ENCODE measurements around the gene CEP83.
"Not testable (repeated sequence)": the region's sequence is repeated elsewhere in the genome, so short reads cannot be mapped to it uniquely, and the experiment has no call there.

Gene CEP83

DNA sequence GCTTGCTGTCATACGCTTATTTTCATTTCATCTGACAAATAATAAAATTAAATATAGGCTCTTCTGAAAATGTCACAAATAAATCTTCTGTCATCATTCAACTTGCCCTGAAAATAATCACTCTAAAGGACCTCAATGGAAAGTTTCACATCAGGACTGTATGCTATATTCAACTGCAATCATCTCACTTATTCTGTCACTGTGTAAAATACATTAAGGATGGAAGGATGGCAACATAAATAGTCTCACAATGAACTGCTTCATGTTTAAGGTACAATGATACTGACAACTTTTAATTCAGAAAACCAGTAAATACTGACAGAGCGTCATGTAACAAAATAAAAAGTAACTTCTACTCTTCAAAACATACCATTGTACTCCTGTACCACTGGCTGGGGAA is 82.1 kb downstream of the CEP83 start:
- DNase-seq, result no peak

DNA sequence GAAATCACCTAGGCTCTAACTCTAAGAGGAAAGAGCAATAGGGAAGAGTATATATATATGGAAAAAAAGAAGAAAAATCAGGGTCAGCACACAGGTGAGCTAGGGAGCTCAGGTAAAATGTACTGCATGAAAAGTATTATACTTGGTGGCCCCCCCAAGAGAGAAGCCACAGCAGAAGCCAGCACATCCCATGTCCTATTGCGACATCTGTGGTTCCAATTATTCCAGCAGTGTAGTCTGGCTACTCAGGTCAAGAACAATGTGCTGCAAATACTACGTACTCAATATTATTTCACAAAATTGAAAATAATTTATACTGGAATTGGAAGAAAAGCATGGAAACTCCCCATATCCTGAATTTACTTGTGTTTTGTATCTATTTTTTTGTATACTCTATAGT is 85.5 kb downstream of the CEP83 start:
- DNase-seq, result no peak

DNA sequence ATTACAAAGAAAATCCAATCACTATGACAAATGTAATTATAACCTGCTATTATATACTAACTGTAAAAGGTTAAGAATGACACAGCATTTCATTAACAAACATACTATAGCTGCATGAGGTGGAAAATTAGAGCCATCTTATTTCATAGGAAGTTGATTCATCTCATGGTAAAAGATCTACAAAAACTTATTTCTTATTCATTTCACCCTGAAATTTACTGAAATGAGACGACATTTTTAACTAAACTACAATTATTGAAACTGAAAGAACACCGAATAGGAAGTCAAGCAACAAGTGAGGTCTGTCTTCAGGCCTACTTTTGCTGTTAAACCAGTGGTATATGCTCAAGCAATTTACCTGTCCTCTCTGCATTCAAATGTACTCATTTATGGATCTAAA is 87.2 kb downstream of the CEP83 start:
- no peak for DNase-seq

DNA sequence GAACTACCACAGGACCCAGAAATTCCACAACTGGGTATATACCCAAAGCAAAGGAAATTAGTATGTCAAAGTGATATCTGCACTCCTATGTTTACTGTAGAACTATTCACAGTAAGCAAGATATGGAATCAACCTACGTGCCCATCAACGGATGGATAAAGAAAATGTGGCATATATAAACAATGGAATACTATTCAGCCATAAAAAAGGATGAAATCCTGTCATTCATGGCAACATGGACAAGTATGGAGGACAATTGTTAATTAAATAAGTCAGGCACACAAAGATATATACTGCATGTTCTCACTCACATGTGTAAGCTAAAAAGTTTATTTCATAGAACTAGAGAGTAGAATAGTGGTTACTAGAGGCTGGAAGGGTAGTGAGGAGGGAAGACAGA is 97.0 kb downstream of the CEP83 start:
- no peak for DNase-seq

DNA sequence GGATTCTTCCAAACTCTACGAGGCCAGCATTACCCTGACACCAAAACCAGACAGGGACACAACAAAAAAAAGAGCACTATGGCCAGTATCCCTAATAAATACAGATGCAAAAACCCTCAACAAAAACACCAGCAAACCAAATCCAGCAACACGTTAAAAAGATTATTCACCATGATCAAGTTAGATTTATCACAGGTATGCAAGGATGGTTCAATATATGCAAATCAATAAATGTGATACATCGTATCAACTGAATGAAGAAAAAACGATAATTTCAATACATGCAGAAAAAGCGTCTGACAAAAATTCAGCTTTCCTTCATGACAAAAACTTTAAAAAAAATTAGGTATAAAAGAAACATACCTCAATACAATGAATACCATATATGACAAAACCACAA is 99.9 kb downstream of the CEP83 start:
- no peak for DNase-seq

DNA sequence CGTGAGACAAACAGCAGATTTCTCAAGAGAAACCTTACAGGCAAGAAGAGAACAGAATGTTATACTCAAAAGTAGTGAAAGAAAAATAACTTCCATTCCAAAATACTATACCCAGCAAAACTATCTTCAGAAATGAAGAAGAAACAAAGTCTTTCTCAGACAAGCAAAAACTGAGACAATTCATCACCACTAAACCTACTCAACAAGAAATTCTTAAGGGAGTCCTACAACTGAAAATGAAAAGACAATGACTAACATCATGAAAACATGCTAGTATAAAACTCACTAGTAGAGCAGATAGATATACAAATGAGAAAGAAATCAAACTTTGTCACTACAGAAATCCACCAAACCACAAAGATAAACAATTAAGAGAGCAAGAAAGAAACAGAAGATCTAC is 106.5 kb downstream of the CEP83 start:
- DNase-seq, result no peak

DNA sequence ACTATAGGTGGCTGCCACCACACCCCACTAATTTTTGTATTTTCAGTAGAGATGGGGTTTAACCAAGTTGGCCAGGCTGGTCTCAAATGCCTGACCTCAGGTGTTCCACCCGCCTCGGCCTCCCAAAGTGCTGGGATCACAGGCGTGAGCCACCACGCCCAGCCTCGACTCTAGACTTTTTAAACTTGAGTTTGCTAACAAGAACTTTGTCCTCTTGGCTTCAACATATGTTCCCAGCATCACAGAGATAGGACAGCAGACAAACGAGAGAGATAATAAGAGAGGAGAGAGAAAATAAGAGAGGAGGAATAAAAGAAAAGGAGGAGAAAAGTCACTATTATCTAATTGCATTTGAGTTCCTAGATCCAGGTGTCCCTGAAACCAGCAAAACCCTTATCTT is 119.1 kb downstream of the CEP83 start:
- no peak for DNase-seq

DNA sequence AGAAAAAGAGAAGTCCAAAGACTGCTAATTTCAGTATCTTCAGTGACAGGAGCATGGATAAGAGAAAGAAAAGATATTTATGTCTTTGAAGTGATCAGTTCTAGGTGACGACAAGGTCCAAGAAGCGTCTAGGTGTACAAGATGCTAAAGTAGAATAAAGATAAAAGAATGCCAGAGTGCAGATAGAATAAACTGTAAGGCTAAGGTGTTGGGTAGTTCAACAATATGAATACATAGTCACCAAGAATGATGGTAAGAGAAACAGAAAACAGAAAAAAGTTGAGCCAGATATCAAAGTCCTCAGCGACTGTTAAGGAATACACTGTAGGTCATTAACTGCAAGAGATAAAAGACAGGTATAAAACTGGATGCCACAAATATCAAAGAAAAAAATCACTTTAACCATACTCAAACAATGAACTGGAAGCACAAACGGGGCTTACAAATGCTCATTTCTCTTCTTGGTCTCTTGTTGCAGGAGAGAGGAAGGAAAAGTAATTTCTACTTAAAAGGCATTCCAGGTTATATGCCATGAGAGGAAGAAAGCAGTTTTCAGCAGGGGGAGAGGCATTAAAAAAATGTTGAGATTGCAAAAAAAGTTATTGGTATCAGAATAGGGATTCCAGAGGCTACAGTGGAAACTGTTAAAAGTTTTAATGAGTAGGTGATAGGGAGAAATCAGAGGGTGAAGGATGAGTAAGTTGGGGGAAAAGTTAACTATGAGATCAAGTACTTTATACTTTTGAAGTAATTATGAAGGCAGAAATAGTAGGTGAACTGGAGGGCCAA is 121.5 kb downstream of the CEP83 start:
- DNase-seq, result no peak

DNA sequence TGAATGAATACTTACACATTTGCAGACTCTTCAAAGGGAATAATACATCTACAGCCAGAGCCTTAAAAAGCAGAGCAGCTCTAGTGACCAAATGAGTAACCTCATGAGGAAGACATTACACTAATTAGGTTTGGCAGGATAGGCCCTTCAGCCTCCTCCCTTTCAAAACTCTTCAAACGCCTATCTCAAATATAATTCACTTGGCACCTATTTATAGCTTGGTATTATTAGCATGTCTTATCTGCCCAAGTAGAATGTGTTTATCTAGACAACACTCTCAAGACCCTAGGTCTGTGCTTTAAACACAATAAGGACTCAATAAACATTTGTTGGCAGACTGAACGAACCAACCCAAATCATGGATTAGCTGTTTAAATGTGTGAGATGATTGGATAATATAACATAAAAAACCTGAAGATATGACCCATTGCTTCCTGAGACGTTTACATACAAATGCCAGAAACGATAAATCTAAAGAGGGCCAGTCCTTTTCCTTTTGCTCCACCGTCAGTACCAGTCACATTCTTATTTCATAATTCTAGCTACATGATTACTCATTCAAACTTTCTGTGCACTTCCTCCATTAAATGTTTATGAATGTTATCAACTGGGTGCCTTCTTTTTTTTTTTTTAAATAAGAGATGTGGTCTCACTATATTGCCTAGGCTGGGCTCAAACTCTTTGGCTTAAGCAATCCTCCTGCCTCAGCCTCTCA is 123.3 kb downstream of the CEP83 start:
- DNase-seq, result peak; percentile 58

DNA sequence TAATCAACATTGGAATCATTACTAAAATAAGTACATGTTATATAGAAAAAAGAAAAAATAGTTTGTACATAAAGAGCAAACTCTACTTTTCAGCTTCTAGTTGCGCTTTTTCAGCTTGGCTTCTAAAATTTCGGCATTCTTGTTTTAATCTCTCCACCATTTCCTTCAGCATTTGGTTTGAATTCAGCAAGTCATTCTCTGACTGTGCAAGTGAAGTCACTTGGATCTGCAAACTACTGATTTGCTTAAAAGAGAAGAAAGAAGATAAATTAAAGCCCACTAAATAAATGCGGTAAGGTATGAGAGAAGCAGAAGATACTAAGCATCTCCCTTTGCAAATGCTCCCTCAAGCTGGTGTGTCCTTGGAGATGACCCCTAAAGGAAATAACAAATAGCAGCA is 126.3 kb downstream of the CEP83 start:
- DNase-seq, result no peak

DNA sequence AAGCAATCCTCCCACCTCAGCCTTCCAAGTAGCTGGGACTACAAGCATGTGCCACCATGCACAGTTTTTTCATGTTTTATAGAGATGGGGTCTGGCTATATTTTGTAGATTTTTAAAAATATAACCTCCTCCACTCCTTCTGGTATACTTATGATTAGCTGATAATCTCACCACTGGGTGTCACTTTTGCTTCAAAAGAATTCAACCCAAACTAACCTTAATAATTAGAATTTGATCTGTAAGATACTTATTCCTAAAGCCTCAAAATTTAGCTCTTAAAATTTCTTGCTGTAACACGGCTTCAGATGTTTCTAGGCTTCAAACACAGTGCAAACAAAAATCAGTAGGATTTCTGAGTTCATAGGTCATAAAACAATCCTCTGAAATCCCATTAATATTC is 130.3 kb downstream of the CEP83 start:
- no peak for DNase-seq

DNA sequence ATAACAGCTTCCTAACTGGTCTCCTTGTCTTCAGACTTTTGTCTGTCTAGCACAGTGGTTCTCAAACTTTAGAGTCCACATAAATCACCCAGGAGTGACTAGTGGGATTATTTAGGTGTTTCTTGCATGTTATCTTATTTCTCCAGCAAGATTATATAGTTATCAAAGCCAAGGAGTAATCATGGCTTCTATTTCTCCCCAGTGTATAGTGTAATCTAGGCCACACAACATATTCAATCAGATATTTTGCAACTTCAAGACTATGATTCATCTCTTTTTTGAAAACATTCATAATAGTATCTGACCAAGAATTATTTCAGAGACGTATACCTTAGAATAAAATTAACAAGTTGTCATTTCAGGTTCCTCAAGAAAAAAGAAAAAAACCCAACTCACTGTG is 131.9 kb downstream of the CEP83 start:
- DNase-seq, result no peak

DNA sequence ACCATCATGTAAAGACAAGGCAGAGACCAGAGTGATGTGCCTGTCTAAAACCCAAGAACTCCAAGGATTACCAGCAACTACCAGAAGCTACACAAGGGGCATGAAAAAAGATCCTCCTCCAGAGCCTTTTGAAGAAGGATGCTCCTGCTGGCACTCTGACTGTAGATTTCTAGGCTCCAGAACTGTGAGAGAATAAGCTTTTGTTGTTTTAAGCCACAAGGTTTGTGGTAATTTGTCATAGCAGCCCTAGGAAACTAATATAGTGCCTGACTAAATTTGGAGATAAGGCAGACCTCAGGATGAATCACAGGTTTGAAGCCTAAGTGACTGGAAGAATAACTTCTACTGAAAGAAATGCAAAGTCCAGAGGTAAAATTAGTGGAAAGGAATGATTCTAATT is 132.9 kb downstream of the CEP83 start:
- no peak for DNase-seq

DNA sequence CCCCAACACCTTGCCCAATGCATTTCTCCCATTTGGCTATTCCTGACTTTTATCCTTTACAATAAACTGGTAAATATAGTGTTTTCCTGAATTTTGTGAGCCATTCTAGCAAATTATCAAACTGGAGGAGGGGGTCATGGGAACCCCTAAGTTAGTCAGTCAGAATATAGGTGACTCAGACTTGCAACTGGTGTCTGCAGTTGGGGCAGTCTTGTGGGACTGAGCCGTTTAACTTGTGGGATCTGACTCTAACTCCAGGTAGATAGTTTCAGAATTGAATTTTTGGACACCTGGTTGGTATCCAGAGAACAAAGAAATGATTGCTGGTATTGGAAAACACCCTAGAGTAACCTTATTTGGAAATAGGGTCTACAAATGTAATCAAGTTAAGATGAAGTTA is 133.4 kb downstream of the CEP83 start:
- no peak for DNase-seq

DNA sequence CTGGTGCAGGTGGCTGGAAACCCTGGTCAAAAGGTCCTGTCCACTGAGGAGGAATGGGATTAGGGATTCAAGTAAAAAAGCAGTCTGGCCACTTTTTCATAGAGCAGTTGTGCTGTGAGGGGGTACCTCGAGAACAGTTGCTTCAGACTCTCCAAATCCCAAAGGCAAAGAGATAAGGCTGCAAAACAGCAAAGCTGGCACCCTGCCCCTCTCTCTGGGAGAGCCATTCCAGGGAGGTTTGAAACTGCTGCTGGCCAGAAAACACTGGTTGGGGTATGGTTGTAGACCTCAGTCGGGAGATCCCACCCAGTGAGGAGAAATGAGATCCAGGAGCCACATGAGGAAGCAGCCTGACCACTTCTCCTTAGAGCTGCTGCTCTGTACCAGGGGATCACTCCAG is 137.3 kb downstream of the CEP83 start:
- no peak for DNase-seq

DNA sequence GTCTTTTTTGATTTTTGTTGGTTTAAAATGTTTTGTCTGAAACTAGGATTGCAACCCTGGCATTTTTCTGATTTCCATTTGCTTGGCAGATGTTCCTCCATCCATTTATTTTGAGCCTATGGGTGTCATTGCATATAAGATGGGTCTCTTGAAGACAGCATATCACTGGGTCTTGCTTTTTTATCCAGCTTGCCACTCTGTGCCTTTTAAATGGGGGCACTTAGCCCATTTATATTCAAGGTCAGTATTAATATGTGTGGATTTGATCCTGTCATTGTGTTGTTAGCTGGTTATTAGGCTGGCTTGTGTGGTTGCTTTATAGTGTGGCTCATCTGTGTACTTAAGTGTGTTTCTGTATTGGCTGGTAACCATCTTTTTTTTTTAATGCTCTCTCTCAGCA is 139.6 kb downstream of the CEP83 start:
- no peak for DNase-seq

DNA sequence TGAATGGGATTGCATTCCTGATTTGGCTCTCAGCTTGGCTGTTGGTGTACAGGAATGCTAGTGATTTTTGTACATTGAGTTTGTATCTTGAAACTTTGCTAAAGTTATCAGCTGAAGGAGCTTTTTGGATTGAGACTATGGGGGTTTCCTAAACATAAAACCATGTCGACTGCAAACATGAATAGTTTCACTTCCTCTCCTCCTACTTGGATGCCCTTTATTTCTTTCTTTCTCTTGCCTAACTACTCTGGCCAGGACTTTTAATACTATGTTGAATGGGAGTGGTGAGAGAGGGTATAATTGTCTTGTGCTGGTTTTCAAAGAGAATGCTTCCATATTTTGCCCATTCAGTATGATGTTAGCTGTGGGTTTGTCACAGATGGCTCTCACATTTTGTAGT is 141.5 kb downstream of the CEP83 start:
- peak; percentile 48 to 57 for DNase-seq

DNA sequence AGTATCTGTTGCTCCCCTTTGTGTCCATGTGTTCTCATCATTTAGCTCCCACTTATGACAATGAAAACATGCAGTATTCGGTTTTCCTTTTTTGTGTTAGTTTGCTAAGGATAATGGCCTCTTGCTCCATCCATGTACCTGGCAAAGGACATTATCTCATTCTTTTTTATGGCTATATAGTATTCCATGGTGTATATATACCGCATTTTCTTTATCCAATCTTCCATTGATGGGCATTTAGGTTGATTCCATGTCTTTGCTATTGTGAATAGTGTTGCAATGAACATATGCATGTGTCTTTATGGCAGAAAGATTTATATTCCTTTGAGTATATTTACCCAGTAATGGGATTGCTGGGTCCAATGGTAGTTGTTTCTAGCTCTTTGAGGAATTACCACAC is 143.1 kb downstream of the CEP83 start:
- not testable (repeated sequence) for DNase-seq

DNA sequence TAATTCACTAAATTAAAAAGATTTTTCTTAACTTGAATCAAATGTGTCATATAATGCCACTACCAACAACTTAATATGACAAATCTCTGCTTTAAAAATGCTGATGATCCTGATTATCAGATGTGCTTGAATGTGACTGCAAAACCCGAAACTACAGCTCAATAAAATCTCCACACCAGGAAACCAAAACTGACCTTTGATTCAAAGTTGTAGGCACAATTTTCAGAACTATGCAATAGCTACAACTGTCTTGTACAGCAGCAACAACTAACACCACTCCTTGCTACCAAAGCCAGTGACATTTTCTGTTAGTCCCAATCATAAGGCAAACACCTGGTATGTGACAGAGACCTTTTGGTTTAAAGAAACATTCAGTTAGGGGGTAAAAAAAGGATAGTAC is 147.3 kb downstream of the CEP83 start:
- no peak for DNase-seq

DNA sequence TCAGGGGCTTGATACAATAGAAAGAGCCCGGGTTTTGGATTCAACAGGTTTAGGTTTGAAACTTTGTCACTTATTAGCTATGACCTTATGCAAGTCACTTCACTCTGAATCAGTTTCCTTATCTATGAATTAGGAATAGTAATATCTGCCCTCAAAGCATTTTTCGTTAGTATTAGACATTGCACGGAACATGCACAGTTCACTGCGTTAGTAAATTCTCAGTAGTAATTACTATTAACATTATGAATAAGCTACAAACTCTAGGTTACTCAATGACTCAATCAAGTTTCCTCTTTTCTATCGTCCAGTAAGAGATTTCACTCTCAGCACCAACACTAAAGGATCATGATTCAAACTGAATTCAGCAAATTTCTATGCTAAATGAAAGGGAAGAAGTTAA is 150.3 kb downstream of the CEP83 start:
- peak in 1 of 2 donors; percentile 4 for DNase-seq

DNA sequence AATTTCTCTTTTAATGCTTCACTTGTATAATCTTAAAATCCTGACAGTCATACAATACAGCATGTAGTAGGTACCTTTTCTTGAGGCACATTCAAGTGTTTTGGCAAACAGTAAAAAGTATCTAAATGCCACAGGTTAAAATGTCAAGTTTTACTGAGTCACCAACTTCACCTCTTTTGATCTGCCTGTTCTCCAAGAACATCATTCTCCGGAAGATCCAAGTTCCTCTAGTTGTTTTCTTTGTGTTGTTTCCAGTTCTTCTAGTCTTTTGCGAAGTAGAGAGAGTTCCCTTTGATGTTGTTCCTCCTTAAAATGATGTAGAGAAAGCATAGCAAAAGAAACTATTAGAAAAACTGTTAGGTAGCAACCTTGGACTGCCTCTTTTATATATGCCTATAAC is 151.1 kb downstream of the CEP83 start:
- DNase-seq, result no peak

DNA sequence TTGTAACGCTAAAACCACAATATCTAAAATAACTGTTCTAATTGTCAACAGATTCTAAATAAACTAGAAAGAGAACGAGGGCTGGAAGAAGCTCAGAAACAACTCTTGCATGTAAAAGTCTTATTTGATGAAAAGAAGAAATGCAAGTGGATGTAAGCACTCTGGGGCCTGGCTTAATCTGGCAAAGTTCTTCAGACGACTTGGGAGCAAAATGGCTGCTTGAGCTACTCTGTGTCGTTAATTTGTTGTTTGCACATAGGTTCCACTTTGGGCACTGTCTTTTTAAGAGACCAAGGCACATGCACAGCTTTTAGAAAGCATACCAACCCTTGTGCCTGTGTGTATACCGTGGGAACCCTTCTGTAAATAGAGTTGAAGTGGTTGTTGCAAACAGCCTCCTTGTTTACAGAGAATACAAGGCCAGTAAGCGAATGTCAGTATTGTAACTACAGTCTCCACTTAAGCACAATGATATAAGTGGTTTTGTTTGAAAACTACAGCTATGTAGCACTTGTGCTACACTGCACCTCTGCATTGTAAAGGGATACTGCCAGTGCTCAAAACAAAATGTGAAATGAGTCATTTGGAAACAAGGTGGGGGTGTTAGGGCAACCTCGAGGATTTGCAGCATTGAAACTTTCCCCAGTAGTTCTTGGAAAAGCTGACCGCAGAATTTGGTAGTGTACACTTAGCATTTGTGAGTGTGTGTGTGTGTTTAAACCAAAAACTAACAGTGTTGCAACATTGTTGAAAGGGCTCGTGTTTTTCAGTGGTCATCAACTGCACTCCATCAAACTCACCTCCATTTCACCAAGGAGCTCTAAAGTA is 154.3 kb downstream of the CEP83 start:
- DNase-seq, result no peak

DNA sequence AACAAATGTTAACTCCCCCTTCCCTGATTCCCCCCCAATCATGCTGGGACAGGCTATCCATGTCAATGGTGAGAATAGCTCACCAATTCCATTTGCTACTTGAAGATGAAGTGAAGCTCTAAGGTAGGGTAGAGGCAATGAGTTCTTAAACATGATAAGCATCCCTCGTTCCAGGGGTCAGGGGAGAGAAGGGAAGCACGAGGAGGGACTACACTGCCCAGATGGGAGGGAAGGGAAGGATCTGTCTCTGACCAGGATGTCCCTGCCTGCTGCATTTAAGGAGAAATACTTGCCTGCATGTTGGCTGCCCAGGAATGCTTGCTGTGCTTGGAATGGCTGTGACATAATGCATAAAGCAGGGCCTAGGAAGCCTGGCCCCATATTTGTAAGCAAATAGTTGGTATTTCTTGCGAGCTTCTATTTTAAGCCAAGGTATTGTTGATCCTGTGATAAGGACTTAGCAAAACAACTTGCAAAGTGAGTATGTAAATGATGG is 155.1 kb downstream of the CEP83 start:
- DNase-seq, result no peak

DNA sequence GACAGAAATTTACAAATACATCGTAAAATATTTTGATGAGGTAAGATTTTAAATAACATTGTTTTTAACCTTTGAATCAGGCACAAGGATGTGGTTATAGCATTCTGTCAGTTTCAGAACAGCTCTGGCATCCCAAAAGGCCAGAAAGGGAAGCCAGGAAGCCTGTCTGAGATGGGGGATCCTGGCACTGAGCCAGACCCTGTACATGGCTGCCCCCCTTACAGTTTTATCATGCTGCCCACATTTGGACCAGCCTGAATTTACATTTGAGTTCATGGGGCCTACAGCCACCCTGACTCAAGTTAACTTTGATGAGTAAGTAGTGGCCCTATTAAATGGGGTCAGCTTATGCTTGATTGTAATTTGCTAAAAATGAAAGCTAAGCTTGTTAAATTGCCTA is 155.7 kb downstream of the CEP83 start:
- DNase-seq, result no peak
